Stimulated activated memory B cell treated with anti-CD40 and anti-IgM and Interleukin-4, amounts not matched to agents 10 μg/mL and 1 μg/mL and 100 μg/mL, for 72 hours (primary cell): ENCODE results near the gene KCTD3.

ENCODE experiments used
- ATAC-seq: fragments of 150-1000 bp; cut with Tn5 transposase; 2 replicates; pipeline ENCODE4 v1.10.0; 2021
- H3K27ac Mint-ChIP-seq: one replicate; pipeline ENCODE4 v1.8.0; 2022; ENCODE audit warnings: mild to moderate bottlenecking, mixed read lengths
- H3K27me3 Mint-ChIP-seq: one replicate; pipeline ENCODE4 v1.8.0; 2022; ENCODE audit warnings: mixed read lengths
- H3K36me3 Mint-ChIP-seq: one replicate; pipeline ENCODE4 v1.8.0; 2022; ENCODE audit warnings: mixed read lengths
- H3K4me1 Mint-ChIP-seq: one replicate; pipeline ENCODE4 v1.8.0; 2022; ENCODE audit warnings: mixed read lengths
- H3K4me3 Mint-ChIP-seq: one replicate; pipeline ENCODE4 v1.8.0; 2022; ENCODE audit warnings: mild to moderate bottlenecking, moderate library complexity, mixed read lengths
- H3K9me3 Mint-ChIP-seq: one replicate; pipeline ENCODE4 v1.8.0; 2022; ENCODE audit warnings: mixed read lengths

The KCTD3 gene

GRCh38 chr1:215648957-215649356 is 81.9 kb downstream of the KCTD3 start:
- Mint-ChIP-seq H3K4me3 (no peak overlapping the region), H3K4me1 (no peaks in the 10 kb centered on the region), H3K27me3 (no peaks in the 10 kb centered on the region), H3K9me3 (no peaks in the 10 kb centered on the region), H3K36me3 (no peaks in the 10 kb centered on the region), H3K27ac (no peak overlapping the region)
- ATAC-seq: no peak

GRCh38 chr1:215650446-215651149 is 83.5 kb downstream of the KCTD3 start:
- Mint-ChIP-seq H3K4me1 (no peaks in the 10 kb centered on the region), H3K9me3 (no peaks in the 10 kb centered on the region), H3K36me3 (no peaks in the 10 kb centered on the region), H3K27ac (no peak overlapping the region), H3K27me3 (no peaks in the 10 kb centered on the region), H3K4me3 (no peak overlapping the region)
- ATAC-seq: no peak

GRCh38 chr1:215651867-215652266 is 84.8 kb downstream of the KCTD3 start:
- no peaks in the 10 kb centered on the region for H3K9me3 Mint-ChIP-seq
- no peak overlapping the region for H3K27ac Mint-ChIP-seq
- H3K4me3 Mint-ChIP-seq: no peak overlapping the region
- H3K27me3 Mint-ChIP-seq: no peaks in the 10 kb centered on the region
- ATAC-seq: no peak
- no peaks in the 10 kb centered on the region for H3K4me1 Mint-ChIP-seq
- H3K36me3 Mint-ChIP-seq: no peaks in the 10 kb centered on the region

GRCh38 chr1:215652371-215652770 is 85.3 kb downstream of the KCTD3 start:
- H3K27ac Mint-ChIP-seq: no peak overlapping the region
- no peaks in the 10 kb centered on the region for H3K36me3 Mint-ChIP-seq
- ATAC-seq: no peak
- no peaks in the 10 kb centered on the region for H3K27me3 Mint-ChIP-seq
- H3K4me1 Mint-ChIP-seq: no peaks in the 10 kb centered on the region
- H3K4me3 Mint-ChIP-seq: no peak overlapping the region
- no peaks in the 10 kb centered on the region for H3K9me3 Mint-ChIP-seq

GRCh38 chr1:215657047-215657446 is 89.9 kb downstream of the KCTD3 start:
- Mint-ChIP-seq H3K27me3 (no peaks in the 10 kb centered on the region), H3K9me3 (no peaks in the 10 kb centered on the region), H3K27ac (no peak overlapping the region), H3K36me3 (no peaks in the 10 kb centered on the region), H3K4me1 (no peaks in the 10 kb centered on the region), H3K4me3 (no peak overlapping the region)
- ATAC-seq: no peak

- Mint-ChIP-seq H3K27ac (no peak overlapping the region), H3K36me3 (no peaks in the 10 kb centered on the region), H3K27me3 (no peaks in the 10 kb centered on the region), H3K4me1 (no peaks in the 10 kb centered on the region), H3K9me3 (no peaks in the 10 kb centered on the region), H3K4me3 (no peak overlapping the region)
- no peak for ATAC-seq
Observed at GRCh38 chr1:215660259-215660658, 93.2 kb downstream of the KCTD3 start.

GRCh38 chr1:215661033-215661432 is 93.9 kb downstream of the KCTD3 start:
- Mint-ChIP-seq H3K27me3 (no peaks in the 10 kb centered on the region), H3K27ac (no peak overlapping the region), H3K4me3 (no peak overlapping the region), H3K4me1 (no peaks in the 10 kb centered on the region), H3K36me3 (no peaks in the 10 kb centered on the region), H3K9me3 (no peaks in the 10 kb centered on the region)
- ATAC-seq: no peak

- ATAC-seq: no peak
- H3K27me3 Mint-ChIP-seq: no peaks in the 10 kb centered on the region
- H3K4me1 Mint-ChIP-seq: no peaks in the 10 kb centered on the region
- H3K27ac Mint-ChIP-seq: no peak overlapping the region
- H3K9me3 Mint-ChIP-seq: no peaks in the 10 kb centered on the region
- H3K36me3 Mint-ChIP-seq: no peaks in the 10 kb centered on the region
- no peak overlapping the region for H3K4me3 Mint-ChIP-seq
Observed at GRCh38 chr1:215665215-215665614, 98.1 kb downstream of the KCTD3 start.

GRCh38 chr1:215667761-215668160 is 100.7 kb downstream of the KCTD3 start:
- Mint-ChIP-seq H3K4me3 (no peak overlapping the region), H3K36me3 (no peaks in the 10 kb centered on the region), H3K4me1 (no peaks in the 10 kb centered on the region), H3K27ac (no peak overlapping the region), H3K27me3 (no peaks in the 10 kb centered on the region), H3K9me3 (no peaks in the 10 kb centered on the region)
- ATAC-seq: no peak

- Mint-ChIP-seq H3K4me1 (no peaks in the 10 kb centered on the region), H3K9me3 (no peaks in the 10 kb centered on the region)
Observed at GRCh38 chr1:215669806-215670491, 102.8 kb downstream of the KCTD3 start.

More at GRCh38 chr1:215669806-215670491, 102.8 kb downstream of the KCTD3 start:
- Mint-ChIP-seq H3K27ac (no peak overlapping the region), H3K36me3 (no peaks in the 10 kb centered on the region), H3K27me3 (no peaks in the 10 kb centered on the region), H3K4me3 (no peak overlapping the region)
- ATAC-seq: no peak
